Testis (tissue), 3 donors: ENCODE data around the gene MRGPRG. TPM values are rescaled to one million over a fixed set of nuclear protein-coding genes. Genes with fewer than 3 reads are reported as not detected.

ENCODE experiments used
- DNase-seq: peaks from one replicate; pipeline ENCODE4 v3.0.0-alpha.2; 2019
- H3K27ac ChIP-seq, 2 donors: fragments of 200-600 bp; sonication (generic); one replicate each; pipeline ENCODE4 v1.5.1; 2019
- H3K27me3 ChIP-seq: fragments of 200-600 bp; sonication (generic); one replicate; pipeline ENCODE4 v1.5.1; 2019
- H3K36me3 ChIP-seq: fragments of 200-600 bp; sonication (generic); one replicate; pipeline ENCODE4 v1.5.1; 2017; ENCODE audit warnings: low read depth; ENCODE audit errors: missing control alignments
- H3K4me1 ChIP-seq: fragments of 200-600 bp; sonication (generic); one replicate; pipeline ENCODE4 v1.5.1; 2019
- H3K4me3 ChIP-seq, 2 donors: fragments of 200-600 bp; sonication (generic); one replicate each; pipeline ENCODE4 v1.5.1; 2017 to 2019
- H3K9me3 ChIP-seq: fragments of 200-600 bp; sonication (generic); one replicate; pipeline ENCODE4 v1.5.1; 2017
- POLR2A ChIP-seq: fragments of 450-650 bp; IDR thresholded peaks from one replicate; pipeline ENCODE4 v1.6.1; 2017; ENCODE audit warnings: antibody characterized with exemption, mild to moderate bottlenecking, moderate library complexity
- WGBS, 2 donors: methylation state at CpG; one replicate each; pipeline ENCODE4 v1.1.5; 2018; 5-methylcytosine and 5-hydroxymethylcytosine counted together
- intact Hi-C: fragments of 100-400 bp; cut with DNase I; formaldehyde crosslinking; loops from one replicate; pipeline ENCODE4 v1.15.1; 2023; ENCODE audit warnings: low total_unique reads
- polyA plus RNA-seq: library from polyadenylated mRNA; stranded (reverse); fragments of 350-450 nt; fragmentation: Illumina TruSeq; extraction: RNeasy Lipid Tissue Mini Kit (QIAGEN cat#74804); gene quantifications from one replicate; pipeline ENCODE4 v1.2.3, GENCODE V29; 2014; ENCODE audit warnings: low read depth, low replicate concordance; ENCODE audit not compliant: insufficient read depth
- total RNA-seq, 2 donors: library from RNA; depleted of rRNA; stranded (reverse); fragments of >200 nt; gene quantifications; one replicate each; pipeline ENCODE4 v1.2.3, GENCODE V29; 2016
- TF ChIP-seq, protein P1 (sequence below), 3 experiments: fragments of 450-650 bp in 2 of 3; fragments of 200-600 bp in 1 of 3; sonication (generic) in 1 of 3; IDR thresholded peaks; one replicate each; pipeline ENCODE4 v1.5.1; 2016 to 2019; ENCODE audit warnings: antibody characterized with exemption in 3 of 3, mild to moderate bottlenecking in 2 of 3, moderate library complexity in 1 of 3

Gene MRGPRG
- total and polyA plus RNA-seq, 3 donors from 2014 or later: 0.50 TPM; not detected in 2

- no peaks in the 10 kb centered on the region for H3K36me3 ChIP-seq
- H3K9me3 ChIP-seq: no peaks in the 10 kb centered on the region
- no peak for TF ChIP-seq POLR2A
- TF ChIP-seq, protein P1, sequence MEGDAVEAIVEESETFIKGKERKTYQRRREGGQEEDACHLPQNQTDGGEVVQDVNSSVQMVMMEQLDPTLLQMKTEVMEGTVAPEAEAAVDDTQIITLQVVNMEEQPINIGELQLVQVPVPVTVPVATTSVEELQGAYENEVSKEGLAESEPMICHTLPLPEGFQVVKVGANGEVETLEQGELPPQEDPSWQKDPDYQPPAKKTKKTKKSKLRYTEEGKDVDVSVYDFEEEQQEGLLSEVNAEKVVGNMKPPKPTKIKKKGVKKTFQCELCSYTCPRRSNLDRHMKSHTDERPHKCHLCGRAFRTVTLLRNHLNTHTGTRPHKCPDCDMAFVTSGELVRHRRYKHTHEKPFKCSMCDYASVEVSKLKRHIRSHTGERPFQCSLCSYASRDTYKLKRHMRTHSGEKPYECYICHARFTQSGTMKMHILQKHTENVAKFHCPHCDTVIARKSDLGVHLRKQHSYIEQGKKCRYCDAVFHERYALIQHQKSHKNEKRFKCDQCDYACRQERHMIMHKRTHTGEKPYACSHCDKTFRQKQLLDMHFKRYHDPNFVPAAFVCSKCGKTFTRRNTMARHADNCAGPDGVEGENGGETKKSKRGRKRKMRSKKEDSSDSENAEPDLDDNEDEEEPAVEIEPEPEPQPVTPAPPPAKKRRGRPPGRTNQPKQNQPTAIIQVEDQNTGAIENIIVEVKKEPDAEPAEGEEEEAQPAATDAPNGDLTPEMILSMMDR (IDR thresholded peaks at IDR 0.05): no peak
- no peak for DNase-seq
- no peaks in the 10 kb centered on the region for H3K4me1 ChIP-seq
- H3K27me3 ChIP-seq: no peaks in the 10 kb centered on the region
- H3K27ac ChIP-seq: no peak overlapping the region
- WGBS, 2 donors: 81 to 83% methylated on average over 6 of the region's 6 CpGs
- no peak overlapping the region for H3K4me3 ChIP-seq
- intact Hi-C loops: no loop called here
Observed at GRCh38 chr11:3183523-3183922, 35.1 kb downstream of the MRGPRG start.

DNA sequence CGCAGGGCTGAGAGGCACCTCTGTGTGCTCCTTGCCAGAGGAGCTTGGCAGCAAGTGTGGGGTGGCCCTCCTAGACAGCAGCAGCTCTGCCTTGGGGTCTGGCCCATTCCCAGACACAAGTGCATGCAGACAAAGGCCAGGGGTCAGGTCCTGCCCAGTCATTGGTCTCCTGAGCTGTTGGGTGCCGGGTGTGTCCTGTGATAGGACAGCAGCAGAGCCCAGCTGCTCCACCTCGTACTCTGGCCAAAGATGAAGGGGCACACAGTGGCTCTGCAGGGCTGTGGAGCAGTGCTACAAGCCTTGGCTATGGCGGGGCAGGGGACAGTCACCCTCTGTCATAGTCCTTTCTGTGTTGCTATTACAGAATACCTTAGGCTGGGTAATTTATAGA is 36.2 kb downstream of the MRGPRG start:
- no peaks in the 10 kb centered on the region for H3K27me3 ChIP-seq
- no peaks in the 10 kb centered on the region for H3K36me3 ChIP-seq
- 80 to 94% methylated on average over 1 to 4 of the region's 4 CpGs for WGBS, 2 donors
- no peak overlapping the region for H3K27ac ChIP-seq
- H3K4me1 ChIP-seq: no peaks in the 10 kb centered on the region
- DNase-seq: no peak
- H3K9me3 ChIP-seq: no peaks in the 10 kb centered on the region
- TF ChIP-seq POLR2A: no peak
- TF ChIP-seq, protein P1 (IDR thresholded peaks at IDR 0.05): no peak
- intact Hi-C loops: no loop called here
- no peak overlapping the region for H3K4me3 ChIP-seq

DNA sequence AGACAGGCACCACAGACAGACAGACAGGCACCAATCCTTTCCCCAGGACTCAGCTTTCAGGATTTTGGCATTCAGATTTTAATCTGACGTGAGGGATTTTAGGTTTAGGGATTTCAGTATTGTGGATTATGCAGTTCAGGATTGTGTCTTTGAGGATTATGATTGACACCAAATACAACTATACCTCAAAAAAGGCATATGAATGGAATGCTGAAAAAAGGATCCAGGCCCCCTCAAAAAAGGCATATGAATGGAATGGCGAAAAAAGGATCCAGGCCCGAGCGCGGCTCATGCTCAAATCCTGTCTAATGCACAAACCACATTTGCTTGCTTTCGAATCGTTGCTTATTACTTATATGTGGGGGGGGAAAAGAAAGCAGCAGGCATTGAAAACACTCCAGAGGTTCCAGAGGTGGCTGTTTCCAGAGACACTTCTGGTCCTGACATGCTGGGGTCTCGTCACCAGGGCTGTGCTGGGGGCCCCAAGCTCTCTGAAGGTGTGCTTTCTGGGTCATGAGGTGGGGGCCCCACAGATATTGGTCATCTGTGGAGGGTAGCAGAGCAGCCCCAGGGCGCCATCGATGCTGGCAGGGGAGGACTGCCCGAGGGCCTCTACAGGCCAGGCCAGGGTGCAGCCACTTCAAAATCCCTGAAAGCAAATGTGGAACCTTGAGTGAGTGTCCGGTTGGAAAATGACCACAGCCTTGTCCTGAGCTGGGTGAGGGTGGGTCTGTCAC is 36.7 kb downstream of the MRGPRG start:
- no peaks in the 10 kb centered on the region for H3K36me3 ChIP-seq
- H3K27me3 ChIP-seq: no peaks in the 10 kb centered on the region
- no peak for DNase-seq
- intact Hi-C loops: no loop called here
- H3K9me3 ChIP-seq: no peaks in the 10 kb centered on the region
- H3K4me3 ChIP-seq: no peak overlapping the region
- TF ChIP-seq POLR2A: no peak
- TF ChIP-seq, protein P1 (IDR thresholded peaks at IDR 0.05): no peak
- 93 to 94% methylated on average over 7 to 12 of the region's 12 CpGs for WGBS, 2 donors
- H3K4me1 ChIP-seq: no peaks in the 10 kb centered on the region
- no peak overlapping the region for H3K27ac ChIP-seq

- no peaks in the 10 kb centered on the region for H3K27me3 ChIP-seq
- H3K27ac ChIP-seq: no peak overlapping the region
- no peak overlapping the region for H3K4me3 ChIP-seq
- WGBS, 2 donors: 91 to 93% methylated on average over 4 to 5 of the region's 5 CpGs
- no peaks in the 10 kb centered on the region for H3K9me3 ChIP-seq
- intact Hi-C loops: no loop called here
- H3K36me3 ChIP-seq: no peaks in the 10 kb centered on the region
- no peak for TF ChIP-seq POLR2A
- no peak for DNase-seq
- no peaks in the 10 kb centered on the region for H3K4me1 ChIP-seq
Observed at GRCh38 chr11:3180869-3181268, 37.7 kb downstream of the MRGPRG start.

DNA sequence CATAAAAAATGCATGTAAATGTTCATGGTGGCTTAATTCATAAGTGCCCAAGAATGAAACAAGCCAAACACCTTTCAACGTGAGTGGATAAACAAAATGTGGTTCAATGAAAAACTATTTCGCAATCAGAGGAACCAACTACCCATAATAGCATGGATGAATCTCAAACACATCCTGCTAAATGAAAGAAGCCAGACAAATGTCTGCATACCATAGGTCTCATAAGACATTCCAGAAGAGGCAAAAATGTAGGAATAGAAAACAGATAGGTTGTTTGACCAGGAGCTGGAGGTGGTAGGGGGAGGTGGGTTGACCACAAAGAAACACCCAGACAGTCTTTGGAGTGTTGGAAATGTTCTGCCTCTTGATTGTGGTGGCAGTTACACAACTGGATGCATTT is 40.3 kb downstream of the MRGPRG start:
- no peak overlapping the region for H3K4me3 ChIP-seq
- DNase-seq: no peak
- H3K27me3 ChIP-seq: no peaks in the 10 kb centered on the region
- WGBS, 2 donors: 75 to 77% methylated on average over 2 of the region's 2 CpGs
- intact Hi-C loops: no loop called here
- no peak overlapping the region for H3K27ac ChIP-seq
- H3K4me1 ChIP-seq: no peaks in the 10 kb centered on the region
- H3K9me3 ChIP-seq: no peaks in the 10 kb centered on the region
- no peaks in the 10 kb centered on the region for H3K36me3 ChIP-seq
- TF ChIP-seq, protein P1 (IDR thresholded peaks at IDR 0.05): no peak
- no peak for TF ChIP-seq POLR2A
